Activated naive CD8-positive, alpha-beta T cell treated with anti-CD3 and anti-CD28 coated beads for 36 hours (primary cell): ENCODE data around the gene RBM19. TPM values are rescaled to one million over a fixed set of nuclear protein-coding genes. Genes with fewer than 3 reads are reported as not detected.

Experiments
- DNase-seq: peaks from one replicate; pipeline ENCODE4 v3.0.0; 2021
- H3K27ac Mint-ChIP-seq: one replicate; pipeline ENCODE4 v1.8.0; 2022; ENCODE audit warnings: mild to moderate bottlenecking, moderate library complexity, mixed read lengths
- H3K27me3 Mint-ChIP-seq: one replicate; pipeline ENCODE4 v1.8.0; 2022; ENCODE audit warnings: mild to moderate bottlenecking, mixed read lengths
- H3K36me3 Mint-ChIP-seq: one replicate; pipeline ENCODE4 v1.8.0; 2021; ENCODE audit warnings: mild to moderate bottlenecking, mixed read lengths
- H3K4me1 Mint-ChIP-seq: one replicate; pipeline ENCODE4 v1.8.0; 2021; ENCODE audit warnings: mixed read lengths
- H3K4me3 Mint-ChIP-seq: one replicate; pipeline ENCODE4 v1.8.0; 2022; ENCODE audit warnings: mild to moderate bottlenecking, moderate library complexity, mixed read lengths
- H3K9me3 Mint-ChIP-seq: one replicate; pipeline ENCODE4 v1.8.0; 2022; ENCODE audit warnings: mixed read lengths
- total RNA-seq, 2 experiments: library from RNA; stranded (reverse); gene quantifications; one replicate each; pipeline ENCODE4 v1.2.3, GENCODE V29; 2021

Gene RBM19
- total RNA-seq, 2 experiments from 2014 or later: 86.9 to 89.8 TPM

DNA sequence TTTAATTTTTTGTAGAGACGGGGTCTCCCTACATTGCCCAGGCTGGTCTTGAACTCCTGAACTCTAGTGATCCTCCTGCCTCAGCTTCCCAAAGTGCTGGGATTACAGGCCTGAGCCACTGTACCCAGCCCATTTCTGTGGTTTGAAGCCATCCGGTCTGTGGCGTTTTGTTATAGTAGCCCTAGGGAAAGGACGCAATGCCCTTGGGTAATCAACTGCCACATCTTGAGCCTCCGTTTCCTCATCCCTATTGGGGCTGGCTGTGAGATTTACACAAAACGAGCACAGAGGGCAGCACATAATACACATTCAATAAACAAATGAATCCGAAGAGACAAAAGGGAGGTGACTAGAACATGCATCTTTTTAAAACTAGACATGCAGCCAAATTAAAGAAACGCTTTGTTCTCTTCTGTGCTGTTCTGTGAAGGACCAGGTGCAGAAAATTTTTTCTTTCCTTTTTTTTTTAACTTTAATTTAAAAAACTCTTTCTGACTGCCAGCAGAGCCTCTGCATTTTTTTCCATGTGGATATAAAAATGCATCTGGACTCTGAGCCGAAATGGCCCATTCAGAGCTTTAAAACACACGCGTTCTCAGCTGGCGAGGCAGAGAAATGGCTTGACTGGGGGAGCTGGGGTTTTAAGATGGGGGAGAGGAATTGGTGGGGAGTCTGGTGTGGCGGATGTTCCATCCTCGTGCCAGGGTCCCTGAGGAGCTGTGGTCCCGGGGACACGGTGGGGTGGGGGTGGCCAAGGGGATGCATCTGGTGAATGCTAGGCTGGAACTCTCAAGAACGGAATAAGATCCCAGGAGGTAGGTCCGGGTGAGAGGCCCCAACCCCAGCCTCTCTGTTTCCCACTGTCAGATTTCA is 119.0 kb downstream of the RBM19 start:
- peaks cover 11% of the 10 kb centered on the region for H3K36me3 Mint-ChIP-seq
- no peak overlapping the region for H3K4me3 Mint-ChIP-seq
- no peaks in the 10 kb centered on the region for H3K27me3 Mint-ChIP-seq
- DNase-seq: no peak
- H3K4me1 Mint-ChIP-seq: peaks cover 5% of the 10 kb centered on the region
- H3K27ac Mint-ChIP-seq: no peak overlapping the region
- H3K9me3 Mint-ChIP-seq: no peaks in the 10 kb centered on the region

DNA sequence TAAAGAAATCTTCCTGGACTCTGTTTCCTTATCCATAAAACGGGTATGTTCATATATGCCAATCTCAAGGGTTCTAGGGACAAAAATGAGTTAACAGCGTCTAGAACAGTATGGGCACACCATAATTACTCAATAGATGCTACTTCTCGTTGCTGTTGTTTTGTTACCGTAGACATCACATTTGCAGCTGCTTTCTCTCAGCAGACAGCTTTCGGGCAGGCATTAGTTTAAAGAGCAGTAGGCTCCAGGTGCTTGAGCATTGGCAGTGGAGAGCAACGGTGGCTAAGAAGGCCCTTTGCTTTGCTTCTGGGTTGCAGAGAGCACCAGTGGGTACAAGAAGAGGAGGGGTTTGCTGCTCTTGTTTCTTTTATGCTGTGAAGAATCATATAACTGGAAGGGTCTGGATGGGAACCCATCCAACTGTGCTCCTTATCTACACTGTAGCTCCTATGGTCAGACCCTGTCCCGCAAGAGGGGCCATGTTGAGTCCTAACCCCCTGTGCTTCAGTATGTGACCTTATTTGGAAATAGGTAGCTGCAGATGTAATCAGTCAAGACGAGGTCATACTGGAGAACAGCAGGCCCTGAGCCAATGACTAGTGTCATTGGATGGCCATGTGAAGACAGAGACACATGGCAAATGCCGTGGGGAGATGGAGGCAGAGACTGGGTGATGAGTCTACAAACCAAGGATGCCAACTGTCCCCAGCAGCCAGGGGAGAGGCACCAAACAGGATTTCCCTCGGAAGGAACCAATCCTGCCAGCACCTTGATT is 120.0 kb downstream of the RBM19 start:
- Mint-ChIP-seq H3K4me3 (no peak overlapping the region), H3K36me3 (peaks cover 11% of the 10 kb centered on the region), H3K27me3 (no peaks in the 10 kb centered on the region), H3K9me3 (no peaks in the 10 kb centered on the region), H3K27ac (no peak overlapping the region), H3K4me1 (peaks cover 5% of the 10 kb centered on the region)
- no peak for DNase-seq

DNA sequence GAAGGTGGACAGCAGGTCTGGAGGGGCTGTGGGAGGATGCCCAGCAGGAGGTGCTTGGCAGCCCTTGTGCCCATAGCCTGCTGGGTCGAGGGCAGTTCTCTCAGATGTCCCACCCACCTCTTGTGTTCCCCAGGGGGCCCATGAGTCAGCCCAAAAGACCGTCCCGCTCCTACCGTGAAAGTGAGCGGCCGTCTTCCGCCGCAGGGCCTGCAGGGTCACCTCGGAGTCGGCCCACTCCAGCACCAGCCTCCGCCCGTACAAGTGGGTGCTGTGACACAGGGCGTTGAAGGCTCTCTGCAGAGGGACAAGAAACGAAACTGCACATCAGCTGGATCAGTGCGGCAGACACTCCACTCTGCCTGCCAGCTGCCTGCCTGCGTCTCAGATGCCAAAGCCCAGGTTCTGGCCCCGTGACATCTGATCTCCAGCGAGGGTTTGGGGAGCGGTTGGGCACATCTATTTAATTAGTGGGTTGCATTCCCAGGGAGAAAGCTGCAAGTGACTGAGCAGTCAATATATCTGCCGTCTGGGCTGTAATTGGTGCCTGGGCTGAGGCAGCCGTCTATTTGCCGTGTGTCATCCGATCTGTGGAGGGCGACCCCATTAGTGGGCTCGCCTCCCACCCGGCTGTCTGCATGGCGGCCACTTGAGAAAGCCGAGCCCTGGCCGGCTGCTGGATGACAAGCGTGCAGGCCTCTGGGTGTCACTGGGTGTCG is 121.5 kb downstream of the RBM19 start:
- H3K4me3 Mint-ChIP-seq: no peak overlapping the region
- no peaks in the 10 kb centered on the region for H3K9me3 Mint-ChIP-seq
- H3K27ac Mint-ChIP-seq: no peak overlapping the region
- H3K27me3 Mint-ChIP-seq: no peaks in the 10 kb centered on the region
- DNase-seq: no peak
- peaks cover 9% of the 10 kb centered on the region for H3K4me1 Mint-ChIP-seq
- peaks cover 11% of the 10 kb centered on the region for H3K36me3 Mint-ChIP-seq

DNA sequence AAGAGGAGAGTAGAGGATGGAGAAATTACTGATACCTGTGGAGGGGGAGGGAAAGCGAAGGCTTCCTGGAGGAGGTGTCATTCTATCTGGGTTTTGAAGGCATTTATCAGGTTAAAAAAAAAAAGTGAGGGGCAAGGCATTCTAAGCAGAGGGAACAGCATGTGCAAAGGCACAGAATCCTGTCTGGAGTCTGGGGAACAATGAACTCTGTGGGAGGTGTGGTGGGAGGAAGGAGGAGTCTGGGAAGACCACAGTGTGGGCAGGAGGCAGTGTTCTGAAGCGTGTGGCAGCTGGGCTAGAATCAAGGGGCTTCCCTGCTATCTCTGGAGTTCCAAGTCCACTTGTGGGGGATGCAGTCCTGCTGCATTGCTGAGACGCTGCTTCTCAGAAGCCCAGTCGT is 123.4 kb downstream of the RBM19 start:
- Mint-ChIP-seq H3K4me3 (no peak overlapping the region), H3K36me3 (peaks cover 10% of the 10 kb centered on the region), H3K9me3 (no peaks in the 10 kb centered on the region), H3K27ac (no peak overlapping the region), H3K4me1 (peaks cover 9% of the 10 kb centered on the region), H3K27me3 (no peaks in the 10 kb centered on the region)
- DNase-seq: no peak

DNA sequence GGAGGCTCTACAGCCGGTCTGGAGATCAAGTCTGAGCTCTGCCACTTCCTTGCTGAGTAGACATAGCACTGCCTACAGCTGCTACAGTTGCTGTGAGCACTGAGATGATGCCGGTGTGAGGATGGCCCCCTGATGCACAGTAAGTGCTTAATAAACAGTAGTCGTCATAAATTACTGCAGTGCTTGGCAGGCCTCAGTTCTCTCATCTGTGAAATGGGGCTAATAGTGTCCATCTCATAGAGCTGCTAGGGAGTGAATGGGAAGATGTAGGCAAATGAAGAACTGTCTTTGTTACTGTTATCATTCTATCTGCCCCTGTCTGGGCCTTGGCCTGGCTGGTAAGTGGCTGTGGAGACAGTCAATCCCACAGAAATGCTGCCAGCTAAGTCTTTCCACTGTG is 124.3 kb downstream of the RBM19 start:
- Mint-ChIP-seq H3K27ac (no peak overlapping the region), H3K4me1 (peaks cover 9% of the 10 kb centered on the region), H3K9me3 (no peaks in the 10 kb centered on the region), H3K4me3 (no peak overlapping the region), H3K27me3 (no peaks in the 10 kb centered on the region), H3K36me3 (peaks cover 12% of the 10 kb centered on the region)
- no peak for DNase-seq

GRCh38 chr12:113840401-113841042 is 125.6 kb downstream of the RBM19 start:
- H3K36me3 Mint-ChIP-seq: peaks cover 12% of the 10 kb centered on the region
- peak overlapping the region; percentile 28 for H3K27ac Mint-ChIP-seq
- H3K4me3 Mint-ChIP-seq: no peak overlapping the region
- H3K9me3 Mint-ChIP-seq: no peaks in the 10 kb centered on the region
- peaks cover 9% of the 10 kb centered on the region for H3K4me1 Mint-ChIP-seq
- H3K27me3 Mint-ChIP-seq: no peaks in the 10 kb centered on the region
- no peak for DNase-seq

GRCh38 chr12:113838896-113839295 is 127.2 kb downstream of the RBM19 start:
- DNase-seq: no peak
- Mint-ChIP-seq H3K27ac (no peak overlapping the region), H3K36me3 (peaks cover 9% of the 10 kb centered on the region)

GRCh38 chr12:113837528-113838296 is 128.4 kb downstream of the RBM19 start:
- H3K27me3 Mint-ChIP-seq: no peaks in the 10 kb centered on the region
- peaks cover 12% of the 10 kb centered on the region for H3K36me3 Mint-ChIP-seq
- H3K4me3 Mint-ChIP-seq: no peak overlapping the region
- H3K27ac Mint-ChIP-seq: no peak overlapping the region
- peaks cover 8% of the 10 kb centered on the region for H3K4me1 Mint-ChIP-seq
- H3K9me3 Mint-ChIP-seq: no peaks in the 10 kb centered on the region
- no peak for DNase-seq

More at GRCh38 chr12:113838896-113839295, 127.2 kb downstream of the RBM19 start:
- no peak overlapping the region for H3K4me3 Mint-ChIP-seq
- peaks cover 9% of the 10 kb centered on the region for H3K4me1 Mint-ChIP-seq
- H3K9me3 Mint-ChIP-seq: no peaks in the 10 kb centered on the region
- H3K27me3 Mint-ChIP-seq: no peaks in the 10 kb centered on the region

GRCh38 chr12:113837084-113837483 is 129.0 kb downstream of the RBM19 start:
- Mint-ChIP-seq H3K36me3 (peaks cover 9% of the 10 kb centered on the region), H3K9me3 (no peaks in the 10 kb centered on the region), H3K27ac (peak overlapping the region; percentile 23), H3K27me3 (no peaks in the 10 kb centered on the region), H3K4me3 (no peak overlapping the region), H3K4me1 (peaks cover 4% of the 10 kb centered on the region)
- DNase-seq: no peak

DNA sequence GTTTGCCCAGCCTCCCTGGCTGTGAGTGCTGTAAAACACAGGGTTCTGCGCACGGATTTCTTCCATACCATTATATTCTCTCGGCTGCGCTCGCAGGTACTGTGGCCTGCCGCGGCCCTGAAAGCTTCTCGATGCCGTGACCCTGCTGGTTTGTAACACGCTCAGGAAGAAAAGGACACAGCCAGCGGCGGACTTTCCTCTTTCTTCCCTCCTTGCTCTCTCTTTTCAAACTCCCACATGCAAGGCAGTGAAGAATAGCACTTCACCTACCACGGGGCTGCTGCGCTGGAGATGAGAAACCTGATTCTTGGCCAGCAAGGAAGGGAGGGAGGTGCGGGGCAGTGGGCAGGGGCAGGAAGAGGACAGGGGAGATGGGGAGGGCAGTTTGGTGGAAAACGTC is 130.2 kb downstream of the RBM19 start:
- DNase-seq: no peak
- peaks cover 9% of the 10 kb centered on the region for H3K36me3 Mint-ChIP-seq
- peaks cover 5% of the 10 kb centered on the region for H3K4me1 Mint-ChIP-seq
- no peaks in the 10 kb centered on the region for H3K27me3 Mint-ChIP-seq
- no peak overlapping the region for H3K4me3 Mint-ChIP-seq
- H3K9me3 Mint-ChIP-seq: no peaks in the 10 kb centered on the region
- no peak overlapping the region for H3K27ac Mint-ChIP-seq

- H3K27me3 Mint-ChIP-seq: no peaks in the 10 kb centered on the region
- no peak for DNase-seq
- H3K4me1 Mint-ChIP-seq: peaks cover 2% of the 10 kb centered on the region
- H3K36me3 Mint-ChIP-seq: peaks cover 9% of the 10 kb centered on the region
- no peak overlapping the region for H3K27ac Mint-ChIP-seq
- no peak overlapping the region for H3K4me3 Mint-ChIP-seq
- no peaks in the 10 kb centered on the region for H3K9me3 Mint-ChIP-seq
These were observed 130.7 kb downstream of the RBM19 start for GRCh38 chr12:113835433-113835832.

- DNase-seq: no peak
- Mint-ChIP-seq H3K36me3 (peaks cover 11% of the 10 kb centered on the region), H3K27me3 (no peaks in the 10 kb centered on the region), H3K4me1 (peaks cover 2% of the 10 kb centered on the region), H3K27ac (no peak overlapping the region), H3K9me3 (no peaks in the 10 kb centered on the region), H3K4me3 (no peak overlapping the region)
These were observed 132.7 kb downstream of the RBM19 start for GRCh38 chr12:113833422-113833821.

GRCh38 chr12:113831476-113831875 is 134.6 kb downstream of the RBM19 start:
- no peak for DNase-seq
- Mint-ChIP-seq H3K9me3 (no peaks in the 10 kb centered on the region), H3K4me1 (peaks cover 2% of the 10 kb centered on the region), H3K4me3 (no peak overlapping the region), H3K27me3 (no peaks in the 10 kb centered on the region), H3K27ac (no peak overlapping the region), H3K36me3 (peaks cover 7% of the 10 kb centered on the region)

DNA sequence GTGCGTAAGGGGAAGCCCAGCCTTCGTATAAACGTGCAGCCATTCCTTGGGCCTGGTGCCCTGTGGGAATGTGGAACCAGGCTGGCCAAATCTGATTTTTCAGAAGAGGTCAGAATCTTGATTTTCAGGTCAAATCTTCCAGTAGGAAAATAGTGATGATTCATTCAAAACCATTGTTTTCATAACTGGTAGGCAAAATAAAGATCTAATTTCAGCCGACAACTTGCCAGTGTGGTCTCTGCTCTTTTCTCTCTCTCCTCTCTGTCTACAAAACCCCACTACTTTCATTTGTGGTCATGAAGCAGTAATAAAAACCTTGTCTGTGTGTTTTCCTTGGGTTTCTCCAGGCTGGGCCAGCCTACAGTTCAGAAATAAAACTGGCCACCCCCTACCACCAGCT is 135.1 kb downstream of the RBM19 start:
- no peaks in the 10 kb centered on the region for H3K27me3 Mint-ChIP-seq
- H3K27ac Mint-ChIP-seq: no peak overlapping the region
- no peak for DNase-seq
- no peaks in the 10 kb centered on the region for H3K9me3 Mint-ChIP-seq
- H3K36me3 Mint-ChIP-seq: peaks cover 7% of the 10 kb centered on the region
- peaks cover 2% of the 10 kb centered on the region for H3K4me1 Mint-ChIP-seq
- no peak overlapping the region for H3K4me3 Mint-ChIP-seq
